K562 (cell line): Measurements from ENCODE around the gene CCR5AS.

Experiments
- BHLHE40 ChIP-seq: IDR thresholded peaks from 2 replicates; pipeline ENCODE4 v1.6.1; 2011; ENCODE audit warnings: low read length, improper control_type of control experiment
- CBFA2T2 ChIP-seq: fragments of 450-650 bp; conservative IDR thresholded peaks from 2 replicates; pipeline ENCODE4 v1.6.1; 2017; ENCODE audit warnings: mild to moderate bottlenecking
- CEBPB ChIP-seq: fragments of 450-650 bp; IDR thresholded peaks from 2 replicates; pipeline ENCODE4 v1.6.1; 2016; ENCODE audit warnings: missing genetic modification characterization, missing compliant biosample characterization
- CTBP1 ChIP-seq: fragments of 450-650 bp; IDR thresholded peaks from 2 replicates; pipeline ENCODE4 v1.6.1; 2016; ENCODE audit warnings: borderline replicate concordance
- ESRRA ChIP-seq: fragments of 450-650 bp; IDR thresholded peaks from 2 replicates; pipeline ENCODE4 v1.6.1; 2014; ENCODE audit warnings: low read depth, mild to moderate bottlenecking, moderate library complexity, borderline replicate concordance
- HDAC3 ChIP-seq: fragments of 450-650 bp; IDR thresholded peaks from 2 replicates; pipeline ENCODE4 v1.6.1; 2018; ENCODE audit warnings: borderline replicate concordance, mild to moderate bottlenecking, moderate library complexity; ENCODE audit not compliant: partially characterized antibody
- HLTF ChIP-seq: fragments of 450-650 bp; IDR thresholded peaks from 2 replicates; pipeline ENCODE4 v1.6.1; 2016
- KDM1A ChIP-seq, 2 experiments: fragments of 450-650 bp; IDR thresholded peaks; 2 replicates each; pipeline ENCODE4 v1.6.1; 2016; ENCODE audit warnings: mild to moderate bottlenecking in 2 of 2
- MTF1 ChIP-seq: fragments of 250-450 bp; sonication (Bioruptor Pico); IDR thresholded peaks from 2 replicates; pipeline ENCODE4 v1.9.0; 2021; ENCODE audit warnings: moderate library complexity, mild to moderate bottlenecking, inconsistent platforms, borderline replicate concordance
- NR2C1 ChIP-seq, 2 experiments: fragments of 450-650 bp; IDR thresholded peaks; 2 replicates each; pipeline ENCODE4 v1.6.1; 2017; ENCODE audit warnings: mild to moderate bottlenecking in 2 of 2, antibody characterized with exemption in 1 of 2, inconsistent platforms in 1 of 2, missing compliant biosample characterization in 1 of 2, missing genetic modification characterization in 1 of 2
- SMARCB1 ChIP-seq: IDR thresholded peaks from 2 replicates; pipeline ENCODE4 v1.6.1; 2011; ENCODE audit warnings: improper control_type of control experiment, low read depth; ENCODE audit not compliant: insufficient read length
- XRCC4 ChIP-seq: IDR thresholded peaks from one replicate; pipeline ENCODE4 v1.6.1; 2011; ENCODE audit not compliant: insufficient read depth, insufficient read length; ENCODE audit errors: extremely low read depth
- ZEB2 ChIP-seq: fragments of 450-650 bp; IDR thresholded peaks from 2 replicates; pipeline ENCODE4 v1.6.1; 2016
- ZFX ChIP-seq: sonication (generic); formaldehyde crosslinking; IDR thresholded peaks from 2 replicates; pipeline ENCODE4 v1.8.0; 2022; ENCODE audit warnings: mild to moderate bottlenecking, missing genetic modification reagents, moderate library complexity
- ZNF644 ChIP-seq: fragments of 200-800 bp; sonication (Bioruptor generic); IDR thresholded peaks from 2 replicates; pipeline ENCODE4 v1.6.1; 2016; ENCODE audit warnings: low read depth, missing genetic modification characterization, missing compliant biosample characterization
- TF ChIP-seq, protein P1 (sequence below): sonication (generic); formaldehyde crosslinking; IDR thresholded peaks from 2 replicates; pipeline ENCODE4 v1.4.0; 2020; ENCODE audit warnings: mild to moderate bottlenecking, missing genetic modification reagents
- TF ChIP-seq, protein P2 (sequence below): sonication (generic); formaldehyde crosslinking; IDR thresholded peaks from 2 replicates; pipeline ENCODE4 v1.8.0; 2022; ENCODE audit warnings: missing genetic modification reagents, mild to moderate bottlenecking, moderate library complexity, borderline replicate concordance
- TF ChIP-seq, protein P3 (sequence below): fragments of 450-650 bp; formaldehyde crosslinking; IDR thresholded peaks from 2 replicates; pipeline ENCODE4 v1.4.0; 2022; ENCODE audit warnings: mild to moderate bottlenecking, moderate library complexity
- TF ChIP-seq, protein P4 (sequence below): fragments of 450-650 bp; IDR thresholded peaks from 2 replicates; pipeline ENCODE4 v1.6.1; 2016
- TF ChIP-seq, protein P5 (sequence below): fragments of 450-650 bp; IDR thresholded peaks from 2 replicates; pipeline ENCODE4 v1.6.1; 2018; ENCODE audit not compliant: partially characterized antibody

Gene CCR5AS

DNA sequence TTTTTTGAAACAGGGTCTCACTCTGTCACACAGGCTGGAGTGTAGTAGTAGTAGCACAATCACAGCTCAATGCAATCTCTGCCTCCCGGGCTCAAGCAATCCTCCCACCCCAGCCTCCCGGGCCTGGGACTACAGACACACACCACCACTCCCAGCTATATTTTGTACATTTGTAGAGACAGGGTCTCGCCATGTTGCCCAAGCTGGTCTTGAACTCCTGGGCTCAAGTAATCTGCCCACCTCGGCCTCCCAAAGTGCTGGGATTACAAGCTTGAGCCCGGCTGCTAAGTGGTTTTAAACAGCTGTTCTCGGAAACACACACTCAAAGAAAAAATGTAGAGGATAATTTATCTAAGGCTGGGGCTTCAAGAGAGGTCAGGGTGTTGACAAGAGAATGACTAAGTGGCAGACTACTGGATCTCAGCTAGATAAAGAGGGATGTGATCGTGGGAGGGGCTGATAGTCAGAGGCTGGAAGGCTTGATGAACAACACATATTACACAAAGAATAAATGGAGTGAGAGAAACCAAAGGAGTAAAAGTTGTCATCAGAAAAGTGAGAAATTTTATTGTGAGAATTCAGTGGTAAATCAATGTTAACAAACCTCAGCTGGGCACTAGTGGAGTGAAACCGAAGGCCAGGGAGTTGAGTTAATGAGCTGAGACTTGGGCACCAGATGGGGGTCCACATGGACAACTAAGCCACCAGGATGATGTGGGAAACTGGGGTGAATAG, 6.7 kb downstream of the CCR5AS start (continued):
- TF ChIP-seq, protein P1, sequence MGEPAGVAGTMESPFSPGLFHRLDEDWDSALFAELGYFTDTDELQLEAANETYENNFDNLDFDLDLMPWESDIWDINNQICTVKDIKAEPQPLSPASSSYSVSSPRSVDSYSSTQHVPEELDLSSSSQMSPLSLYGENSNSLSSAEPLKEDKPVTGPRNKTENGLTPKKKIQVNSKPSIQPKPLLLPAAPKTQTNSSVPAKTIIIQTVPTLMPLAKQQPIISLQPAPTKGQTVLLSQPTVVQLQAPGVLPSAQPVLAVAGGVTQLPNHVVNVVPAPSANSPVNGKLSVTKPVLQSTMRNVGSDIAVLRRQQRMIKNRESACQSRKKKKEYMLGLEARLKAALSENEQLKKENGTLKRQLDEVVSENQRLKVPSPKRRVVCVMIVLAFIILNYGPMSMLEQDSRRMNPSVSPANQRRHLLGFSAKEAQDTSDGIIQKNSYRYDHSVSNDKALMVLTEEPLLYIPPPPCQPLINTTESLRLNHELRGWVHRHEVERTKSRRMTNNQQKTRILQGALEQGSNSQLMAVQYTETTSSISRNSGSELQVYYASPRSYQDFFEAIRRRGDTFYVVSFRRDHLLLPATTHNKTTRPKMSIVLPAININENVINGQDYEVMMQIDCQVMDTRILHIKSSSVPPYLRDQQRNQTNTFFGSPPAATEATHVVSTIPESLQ, result peak; percentile 49; the same call in 1 of the 2 replicates
- TF ChIP-seq CEBPB (tag) (no peak), ZNF644 (peak; percentile 76; the same call in 1 of the 2 replicates), XRCC4 (no peak), KDM1A (IDR thresholded peaks at IDR 0.05) (peak; percentile 99), NR2C1 (IDR thresholded peaks at IDR 0.05) (peak; percentile 44; the same call in 1 of the 2 replicates), NR2C1 (tag; IDR thresholded peaks at IDR 0.05) (peak; percentile 68), HLTF (no peak), HDAC3 (peak; percentile 88), BHLHE40 (peak; percentile 67), ESRRA (peak; percentile 64; the same call in 1 of the 2 replicates), SMARCB1 (no peak), ZEB2 (peak; percentile 56; the same call in 1 of the 2 replicates), MTF1 (no peak), ZFX (no peak), CBFA2T2 (peak; percentile 88), CTBP1 (peak; percentile 82; the same call in 1 of the 2 replicates)
- TF ChIP-seq, protein P2, sequence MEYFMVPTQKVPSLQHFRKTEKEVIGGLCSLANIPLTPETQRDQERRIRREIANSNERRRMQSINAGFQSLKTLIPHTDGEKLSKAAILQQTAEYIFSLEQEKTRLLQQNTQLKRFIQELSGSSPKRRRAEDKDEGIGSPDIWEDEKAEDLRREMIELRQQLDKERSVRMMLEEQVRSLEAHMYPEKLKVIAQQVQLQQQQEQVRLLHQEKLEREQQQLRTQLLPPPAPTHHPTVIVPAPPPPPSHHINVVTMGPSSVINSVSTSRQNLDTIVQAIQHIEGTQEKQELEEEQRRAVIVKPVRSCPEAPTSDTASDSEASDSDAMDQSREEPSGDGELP (CRISPR knock-in tag), result peak; percentile 98
- TF ChIP-seq, protein P3, sequence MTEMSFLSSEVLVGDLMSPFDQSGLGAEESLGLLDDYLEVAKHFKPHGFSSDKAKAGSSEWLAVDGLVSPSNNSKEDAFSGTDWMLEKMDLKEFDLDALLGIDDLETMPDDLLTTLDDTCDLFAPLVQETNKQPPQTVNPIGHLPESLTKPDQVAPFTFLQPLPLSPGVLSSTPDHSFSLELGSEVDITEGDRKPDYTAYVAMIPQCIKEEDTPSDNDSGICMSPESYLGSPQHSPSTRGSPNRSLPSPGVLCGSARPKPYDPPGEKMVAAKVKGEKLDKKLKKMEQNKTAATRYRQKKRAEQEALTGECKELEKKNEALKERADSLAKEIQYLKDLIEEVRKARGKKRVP (CRISPR knock-in tag), result peak; percentile 62; the same call in 1 of the 2 replicates
- TF ChIP-seq, protein P4, sequence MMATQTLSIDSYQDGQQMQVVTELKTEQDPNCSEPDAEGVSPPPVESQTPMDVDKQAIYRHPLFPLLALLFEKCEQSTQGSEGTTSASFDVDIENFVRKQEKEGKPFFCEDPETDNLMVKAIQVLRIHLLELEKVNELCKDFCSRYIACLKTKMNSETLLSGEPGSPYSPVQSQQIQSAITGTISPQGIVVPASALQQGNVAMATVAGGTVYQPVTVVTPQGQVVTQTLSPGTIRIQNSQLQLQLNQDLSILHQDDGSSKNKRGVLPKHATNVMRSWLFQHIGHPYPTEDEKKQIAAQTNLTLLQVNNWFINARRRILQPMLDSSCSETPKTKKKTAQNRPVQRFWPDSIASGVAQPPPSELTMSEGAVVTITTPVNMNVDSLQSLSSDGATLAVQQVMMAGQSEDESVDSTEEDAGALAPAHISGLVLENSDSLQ, result peak; percentile 83
- TF ChIP-seq, protein P5, sequence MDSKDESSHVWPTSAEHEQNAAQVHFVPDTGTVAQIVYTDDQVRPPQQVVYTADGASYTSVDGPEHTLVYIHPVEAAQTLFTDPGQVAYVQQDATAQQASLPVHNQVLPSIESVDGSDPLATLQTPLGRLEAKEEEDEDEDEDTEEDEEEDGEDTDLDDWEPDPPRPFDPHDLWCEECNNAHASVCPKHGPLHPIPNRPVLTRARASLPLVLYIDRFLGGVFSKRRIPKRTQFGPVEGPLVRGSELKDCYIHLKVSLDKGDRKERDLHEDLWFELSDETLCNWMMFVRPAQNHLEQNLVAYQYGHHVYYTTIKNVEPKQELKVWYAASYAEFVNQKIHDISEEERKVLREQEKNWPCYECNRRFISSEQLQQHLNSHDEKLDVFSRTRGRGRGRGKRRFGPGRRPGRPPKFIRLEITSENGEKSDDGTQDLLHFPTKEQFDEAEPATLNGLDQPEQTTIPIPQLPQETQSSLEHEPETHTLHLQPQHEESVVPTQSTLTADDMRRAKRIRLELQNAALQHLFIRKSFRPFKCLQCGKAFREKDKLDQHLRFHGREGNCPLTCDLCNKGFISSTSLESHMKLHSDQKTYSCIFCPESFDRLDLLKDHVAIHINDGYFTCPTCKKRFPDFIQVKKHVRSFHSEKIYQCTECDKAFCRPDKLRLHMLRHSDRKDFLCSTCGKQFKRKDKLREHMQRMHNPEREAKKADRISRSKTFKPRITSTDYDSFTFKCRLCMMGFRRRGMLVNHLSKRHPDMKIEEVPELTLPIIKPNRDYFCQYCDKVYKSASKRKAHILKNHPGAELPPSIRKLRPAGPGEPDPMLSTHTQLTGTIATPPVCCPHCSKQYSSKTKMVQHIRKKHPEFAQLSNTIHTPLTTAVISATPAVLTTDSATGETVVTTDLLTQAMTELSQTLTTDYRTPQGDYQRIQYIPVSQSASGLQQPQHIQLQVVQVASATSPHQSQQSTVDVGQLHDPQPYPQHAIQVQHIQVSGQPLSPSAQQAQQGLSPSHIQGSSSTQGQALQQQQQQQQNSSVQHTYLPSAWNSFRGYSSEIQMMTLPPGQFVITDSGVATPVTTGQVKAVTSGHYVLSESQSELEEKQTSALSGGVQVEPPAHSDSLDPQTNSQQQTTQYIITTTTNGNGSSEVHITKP, result peak; percentile 30
